Endodermal cell (in vitro differentiated cells): Measurements from ENCODE around the gene MACROD2. TPM values are rescaled to one million over a fixed set of nuclear protein-coding genes. Genes with fewer than 3 reads are reported as not detected.

Experiments
- DNase-seq: peaks from one replicate; pipeline ENCODE4 v3.0.0-alpha.2; 2017
- H3K27ac ChIP-seq: 2 replicates; pipeline ENCODE4 v1.5.1; 2013; ENCODE audit warnings: mild to moderate bottlenecking, low read depth, low read length, moderate library complexity
- H3K27me3 ChIP-seq: 2 replicates; pipeline ENCODE4 v1.6.1; 2013; ENCODE audit warnings: mild to moderate bottlenecking, low read length, moderate library complexity; ENCODE audit not compliant: insufficient read depth, control insufficient read depth, poor library complexity, severe bottlenecking
- H3K36me3 ChIP-seq: 2 replicates; pipeline ENCODE4 v1.7.0; 2013; ENCODE audit warnings: mild to moderate bottlenecking, low read length, moderate library complexity; ENCODE audit not compliant: control insufficient read depth, insufficient read depth
- H3K4me1 ChIP-seq: one replicate; pipeline ENCODE4 v1.7.0; 2013; ENCODE audit warnings: low read length; ENCODE audit not compliant: control insufficient read depth, insufficient read depth
- H3K4me3 ChIP-seq: 2 replicates; pipeline ENCODE4 v1.5.1; 2013; ENCODE audit warnings: mild to moderate bottlenecking, low read length, moderate library complexity
- H3K9ac ChIP-seq: 2 replicates; pipeline ENCODE4 v1.6.1; 2013; ENCODE audit warnings: mild to moderate bottlenecking, low read length, moderate library complexity; ENCODE audit not compliant: poor library complexity, severe bottlenecking; ENCODE audit errors: extremely low read depth
- H3K9me3 ChIP-seq: 2 replicates; pipeline ENCODE4 v1.6.1; 2013; ENCODE audit warnings: mild to moderate bottlenecking, low read length, moderate library complexity; ENCODE audit not compliant: control insufficient read depth
- H3K27ac Mint-ChIP-seq: 2 replicates; pipeline ENCODE4 v1.8.0; 2020; ENCODE audit warnings: mixed read lengths
- H3K27me3 Mint-ChIP-seq: 2 replicates; pipeline ENCODE4 v1.8.0; 2021; ENCODE audit warnings: mild to moderate bottlenecking, mixed read lengths; ENCODE audit not compliant: insufficient read depth
- H3K36me3 Mint-ChIP-seq: 2 replicates; pipeline ENCODE4 v1.8.0; 2020; ENCODE audit warnings: low read depth, mixed read lengths
- H3K4me1 Mint-ChIP-seq: 2 replicates; pipeline ENCODE4 v1.8.0; 2020; ENCODE audit warnings: mixed read lengths
- H3K4me3 Mint-ChIP-seq: 2 replicates; pipeline ENCODE4 v1.8.0; 2020; ENCODE audit warnings: mild to moderate bottlenecking, moderate library complexity, mixed read lengths
- H3K9me3 Mint-ChIP-seq: 2 replicates; pipeline ENCODE4 v1.8.0; 2020; ENCODE audit warnings: mild to moderate bottlenecking, mixed read lengths
- WGBS, 2 experiments: methylation state at CpG; one replicate each; pipeline versions ENCODE4 v1.1.5 to v1.1.7; 2013; ENCODE audit warnings: missing lambda C conversion rate in 2 of 2, mixed read lengths in 1 of 2; ENCODE audit not compliant: insufficient coverage in 1 of 2, insufficient read length in 1 of 2; 5-methylcytosine and 5-hydroxymethylcytosine counted together
- total RNA-seq, 2 donors: library from RNA; stranded (reverse); fragmentation: NEBNext Ultra II Directional in 1 of 2; extraction: Animal tissue kit (Norgen Biotek cat#: 25700) in 1 of 2; gene quantifications; 2 replicates in 1 of 2; 3 replicates in 1 of 2; pipeline ENCODE4 v1.2.1, GENCODE V29; 2021
- TF ChIP-seq, protein P1 (sequence below): fragments of 200-600 bp; sonication (generic); conservative IDR thresholded peaks from 2 replicates; pipeline ENCODE4 v1.5.0; 2021; ENCODE audit warnings: antibody characterized with exemption, mild to moderate bottlenecking

MACROD2 gene
- total RNA-seq, 2 donors from 2014 or later: 2.3 to 4.8 TPM

GRCh38 chr20:15818651-15819071 is 1823.3 kb downstream of the MACROD2 start:
- TF ChIP-seq, protein P1, sequence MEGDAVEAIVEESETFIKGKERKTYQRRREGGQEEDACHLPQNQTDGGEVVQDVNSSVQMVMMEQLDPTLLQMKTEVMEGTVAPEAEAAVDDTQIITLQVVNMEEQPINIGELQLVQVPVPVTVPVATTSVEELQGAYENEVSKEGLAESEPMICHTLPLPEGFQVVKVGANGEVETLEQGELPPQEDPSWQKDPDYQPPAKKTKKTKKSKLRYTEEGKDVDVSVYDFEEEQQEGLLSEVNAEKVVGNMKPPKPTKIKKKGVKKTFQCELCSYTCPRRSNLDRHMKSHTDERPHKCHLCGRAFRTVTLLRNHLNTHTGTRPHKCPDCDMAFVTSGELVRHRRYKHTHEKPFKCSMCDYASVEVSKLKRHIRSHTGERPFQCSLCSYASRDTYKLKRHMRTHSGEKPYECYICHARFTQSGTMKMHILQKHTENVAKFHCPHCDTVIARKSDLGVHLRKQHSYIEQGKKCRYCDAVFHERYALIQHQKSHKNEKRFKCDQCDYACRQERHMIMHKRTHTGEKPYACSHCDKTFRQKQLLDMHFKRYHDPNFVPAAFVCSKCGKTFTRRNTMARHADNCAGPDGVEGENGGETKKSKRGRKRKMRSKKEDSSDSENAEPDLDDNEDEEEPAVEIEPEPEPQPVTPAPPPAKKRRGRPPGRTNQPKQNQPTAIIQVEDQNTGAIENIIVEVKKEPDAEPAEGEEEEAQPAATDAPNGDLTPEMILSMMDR: no peak
- WGBS, 2 experiments: 34 to 47% methylated on average over 3 to 4 of the region's 4 CpGs
- H3K9me3 ChIP-seq: no peaks in the 10 kb centered on the region
- Mint-ChIP-seq H3K36me3 (no peaks in the 10 kb centered on the region), H3K9me3 (no peaks in the 10 kb centered on the region), H3K27me3 (no peaks in the 10 kb centered on the region), H3K27ac (no peak overlapping the region), H3K4me3 (no peak overlapping the region), H3K4me1 (peaks cover 23% of the 10 kb centered on the region)
- DNase-seq: peak; percentile 63
- no peak overlapping the region for H3K9ac ChIP-seq
- H3K27ac ChIP-seq: no peak overlapping the region
- H3K4me3 ChIP-seq: no peak overlapping the region
- H3K4me1 ChIP-seq: peaks cover 2% of the 10 kb centered on the region
- no peaks in the 10 kb centered on the region for H3K36me3 ChIP-seq
- no peaks in the 10 kb centered on the region for H3K27me3 ChIP-seq

DNA sequence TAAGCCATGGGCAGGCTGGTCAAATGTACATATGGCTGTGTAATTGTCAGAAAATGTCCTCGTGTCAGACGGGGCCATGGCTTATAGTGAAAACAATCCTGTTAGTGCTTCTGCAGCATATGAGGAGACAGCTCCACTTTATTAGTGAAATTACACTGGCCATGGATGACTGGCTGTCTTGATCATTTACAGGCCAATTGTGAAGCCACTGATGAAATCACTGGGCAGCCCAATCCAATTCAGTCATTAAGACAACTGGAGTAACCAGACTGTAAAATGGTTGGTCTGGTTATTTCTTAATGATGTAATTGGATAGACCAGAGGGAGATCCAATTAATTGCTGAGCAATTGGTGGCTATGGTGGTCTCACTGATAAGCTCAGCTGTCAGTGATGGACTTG is 1828.4 kb downstream of the MACROD2 start:
- H3K36me3 ChIP-seq: no peaks in the 10 kb centered on the region
- H3K27ac ChIP-seq: no peak overlapping the region
- H3K9ac ChIP-seq: no peak overlapping the region
- H3K9me3 ChIP-seq: no peaks in the 10 kb centered on the region
- H3K27me3 Mint-ChIP-seq: no peaks in the 10 kb centered on the region
- no peaks in the 10 kb centered on the region for H3K36me3 Mint-ChIP-seq
- 87 to 100% methylated on average over 2 of the region's 2 CpGs for WGBS, 2 experiments
- no peaks in the 10 kb centered on the region for H3K27me3 ChIP-seq
- H3K4me1 ChIP-seq: peaks cover 3% of the 10 kb centered on the region
- no peak overlapping the region for H3K27ac Mint-ChIP-seq
- no peak for DNase-seq
- TF ChIP-seq, protein P1: no peak
- H3K4me1 Mint-ChIP-seq: peaks cover 13% of the 10 kb centered on the region
- no peaks in the 10 kb centered on the region for H3K9me3 Mint-ChIP-seq
- H3K4me3 Mint-ChIP-seq: no peak overlapping the region
- H3K4me3 ChIP-seq: no peak overlapping the region

DNA sequence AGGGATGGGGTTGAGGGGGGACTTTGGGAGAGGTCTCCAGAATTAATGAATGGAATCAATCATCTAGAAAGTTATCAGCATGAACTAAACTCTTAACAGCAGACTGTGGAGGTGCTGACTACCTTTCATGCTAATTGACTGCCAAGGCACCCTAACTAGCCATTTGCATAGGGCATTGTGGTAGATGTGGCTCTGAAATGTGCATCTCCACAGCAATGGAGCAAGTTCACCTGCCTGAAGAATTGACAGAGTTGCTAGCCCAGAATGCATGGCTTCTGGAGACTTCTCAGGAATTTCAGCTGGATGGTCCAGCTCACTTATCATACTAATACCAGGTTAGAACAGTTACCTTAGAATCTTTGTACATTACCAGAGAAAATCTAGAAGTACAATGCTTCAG is 1832.3 kb downstream of the MACROD2 start:
- TF ChIP-seq, protein P1: no peak
- H3K27me3 ChIP-seq: no peaks in the 10 kb centered on the region
- peaks cover 2% of the 10 kb centered on the region for H3K27me3 Mint-ChIP-seq
- H3K9me3 ChIP-seq: no peaks in the 10 kb centered on the region
- H3K36me3 ChIP-seq: no peaks in the 10 kb centered on the region
- H3K27ac ChIP-seq: no peak overlapping the region
- DNase-seq: no peak
- H3K27ac Mint-ChIP-seq: no peak overlapping the region
- H3K4me3 Mint-ChIP-seq: no peak overlapping the region
- no peak overlapping the region for H3K4me3 ChIP-seq
- no peak overlapping the region for H3K9ac ChIP-seq
- peaks cover 3% of the 10 kb centered on the region for H3K4me1 ChIP-seq
- no peaks in the 10 kb centered on the region for H3K36me3 Mint-ChIP-seq
- H3K9me3 Mint-ChIP-seq: no peaks in the 10 kb centered on the region
- peaks cover 27% of the 10 kb centered on the region for H3K4me1 Mint-ChIP-seq
